ENCODE measurements around the gene FBXO10. TPM values are rescaled to one million over a fixed set of nuclear protein-coding genes. Genes with fewer than 3 reads are reported as not detected.
A peak's percentile ranks its signal among the peaks of the same experiment; 100 is the strongest.

The FBXO10 gene
- total RNA-seq, 1 donor from 2014 or later: 68.7 TPM

DNA sequence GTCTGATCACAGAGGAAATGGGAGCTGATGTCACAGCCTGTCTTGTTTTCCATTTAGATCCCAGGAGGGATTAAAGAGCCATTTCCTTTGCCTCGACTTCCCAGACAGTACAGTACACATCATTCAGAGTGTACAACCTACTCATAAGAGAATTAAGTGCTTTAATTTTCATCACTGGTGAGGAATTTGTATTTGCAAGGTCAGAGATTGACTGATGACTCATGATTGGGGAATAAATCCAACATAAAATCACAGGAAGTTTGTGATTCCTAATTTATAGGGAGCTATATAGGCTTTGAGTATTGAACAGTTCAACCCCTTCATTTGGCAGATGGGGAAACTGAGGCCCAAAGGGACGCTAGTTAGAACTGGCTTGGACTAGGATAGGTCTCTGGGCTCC is 20.3 kb upstream of the FBXO10 start:
- TF ChIP-seq CTCF (IDR thresholded peaks at IDR 0.05; ENCODE audit: partially characterized antibody, unreplicated experiment): no peak
- DNase-seq: no peak
- H3K36me3 Mint-ChIP-seq (ENCODE audit: unreplicated experiment): no peaks in the 10 kb centered on the region
- peaks cover 2% of the 10 kb centered on the region for H3K4me1 Mint-ChIP-seq (ENCODE audit: low read depth, unreplicated experiment)
- no peak overlapping the region for H3K27ac Mint-ChIP-seq (ENCODE audit: unreplicated experiment)
- peaks cover 6% of the 10 kb centered on the region for H3K9me3 Mint-ChIP-seq (ENCODE audit: unreplicated experiment)
- no peak overlapping the region for H3K4me3 Mint-ChIP-seq (ENCODE audit: unreplicated experiment)
- H3K27me3 Mint-ChIP-seq (ENCODE audit: unreplicated experiment): peaks cover 6% of the 10 kb centered on the region

GRCh38 chr9:37593883-37594448 is 17.8 kb upstream of the FBXO10 start:
- no peak for DNase-seq
- peaks cover 6% of the 10 kb centered on the region for H3K9me3 Mint-ChIP-seq (ENCODE audit: unreplicated experiment)
- no peak for TF ChIP-seq CTCF (IDR thresholded peaks at IDR 0.05; ENCODE audit: partially characterized antibody, unreplicated experiment)
- H3K4me1 Mint-ChIP-seq (ENCODE audit: low read depth, unreplicated experiment): peaks cover 5% of the 10 kb centered on the region
- no peak overlapping the region for H3K27ac Mint-ChIP-seq (ENCODE audit: unreplicated experiment)
- no peak overlapping the region for H3K4me3 Mint-ChIP-seq (ENCODE audit: unreplicated experiment)
- no peaks in the 10 kb centered on the region for H3K36me3 Mint-ChIP-seq (ENCODE audit: unreplicated experiment)
- peaks cover 4% of the 10 kb centered on the region for H3K27me3 Mint-ChIP-seq (ENCODE audit: unreplicated experiment)

DNA sequence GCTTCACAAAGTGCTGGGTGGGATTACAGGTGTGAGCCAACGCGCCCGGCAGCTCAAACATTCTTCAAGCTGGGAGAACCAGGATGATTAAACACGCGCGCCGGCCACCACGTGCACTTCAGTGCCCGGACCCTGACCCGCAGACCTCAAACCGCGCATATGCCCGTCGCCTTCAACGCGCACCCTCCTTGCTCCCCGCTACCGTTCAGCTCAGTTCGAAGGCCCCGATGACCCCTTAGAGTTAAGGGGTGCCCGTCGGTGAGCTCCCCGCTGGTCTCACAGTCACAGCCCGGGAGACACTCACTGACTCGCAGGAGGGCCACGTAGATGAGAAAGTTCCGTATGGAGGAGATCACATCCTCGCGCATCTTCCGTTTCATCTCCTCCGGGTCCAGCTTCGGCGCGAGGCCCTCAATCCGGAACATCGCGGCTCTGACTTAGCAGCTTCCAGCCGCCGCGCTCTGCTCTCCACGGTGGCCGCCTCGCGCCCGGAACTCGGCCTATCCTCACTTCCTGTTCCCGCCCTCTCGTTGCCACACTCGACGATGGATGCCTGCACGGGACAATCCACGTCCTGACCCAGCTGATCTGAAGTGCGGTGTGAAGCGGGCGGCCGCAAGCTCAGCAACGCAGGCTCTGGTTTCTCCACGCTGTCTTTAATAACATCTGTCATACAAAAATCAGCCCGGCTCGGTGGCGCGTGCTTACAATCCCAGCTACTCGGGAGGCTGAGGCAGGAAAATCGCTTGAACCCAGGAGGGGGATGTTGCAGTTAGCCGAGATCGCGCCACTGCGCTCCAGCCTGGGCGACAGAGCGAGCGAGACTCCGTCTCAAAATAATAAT is 16.1 kb upstream of the FBXO10 start, which contains the start of gene TOMM5:
TOMM5 (minus strand) TSS at position 490 of the 844 bp plus-strand sequence; CDS start at position 425, 65 bp downstream.
- peaks cover 5% of the 10 kb centered on the region for H3K4me1 Mint-ChIP-seq (ENCODE audit: low read depth, unreplicated experiment)
- H3K27me3 Mint-ChIP-seq (ENCODE audit: unreplicated experiment): peaks cover 4% of the 10 kb centered on the region
- H3K9me3 Mint-ChIP-seq (ENCODE audit: unreplicated experiment): peaks cover 6% of the 10 kb centered on the region
- peak; percentile 94 for DNase-seq
- TF ChIP-seq CTCF (IDR thresholded peaks at IDR 0.05; ENCODE audit: partially characterized antibody, unreplicated experiment): no peak
- peak within 1 kb of the TSS; percentile 100 for H3K4me3 Mint-ChIP-seq (ENCODE audit: unreplicated experiment)
- peak within 1 kb of the TSS; percentile 94 for H3K27ac Mint-ChIP-seq (ENCODE audit: unreplicated experiment)
- no peaks in the 10 kb centered on the region for H3K36me3 Mint-ChIP-seq (ENCODE audit: unreplicated experiment)

GRCh38 chr9:37587521-37587920 is 11.3 kb upstream of the FBXO10 start:
- H3K36me3 Mint-ChIP-seq (ENCODE audit: unreplicated experiment): no peaks in the 10 kb centered on the region
- no peak for DNase-seq
- TF ChIP-seq CTCF (IDR thresholded peaks at IDR 0.05; ENCODE audit: partially characterized antibody, unreplicated experiment): no peak
- H3K4me3 Mint-ChIP-seq (ENCODE audit: unreplicated experiment): no peak overlapping the region
- H3K9me3 Mint-ChIP-seq (ENCODE audit: unreplicated experiment): peaks cover 3% of the 10 kb centered on the region
- peaks cover 3% of the 10 kb centered on the region for H3K27me3 Mint-ChIP-seq (ENCODE audit: unreplicated experiment)
- peaks cover 13% of the 10 kb centered on the region for H3K4me1 Mint-ChIP-seq (ENCODE audit: low read depth, unreplicated experiment)
- H3K27ac Mint-ChIP-seq (ENCODE audit: unreplicated experiment): no peak overlapping the region

Data from glutamatergic neuron (in vitro differentiated cells).